Right lung (tissue), 5 donors: ENCODE measurements around the gene TCF4. TPM values are rescaled to one million over a fixed set of nuclear protein-coding genes. Genes with fewer than 3 reads are reported as not detected.

Experiments used
- DNase-seq, 2 donors: peaks; one replicate each; pipeline ENCODE4 v3.0.0-alpha.2; 2013
- polyA plus RNA-seq, 5 donors: library from polyadenylated mRNA; unstranded; fragments of 120-200 nt; gene quantifications; one replicate each; pipeline versions ENCODE4 v1.2.1 to v1.2.3, GENCODE V29; 2013; ENCODE audit warnings: inconsistent platforms in 1 of 5, low replicate concordance in 1 of 5; ENCODE audit not compliant: insufficient read length in 5 of 5, insufficient read depth in 1 of 5

The TCF4 gene
- polyA plus RNA-seq, 5 donors = 69.0 to 163 (median 139) TPM

DNA sequence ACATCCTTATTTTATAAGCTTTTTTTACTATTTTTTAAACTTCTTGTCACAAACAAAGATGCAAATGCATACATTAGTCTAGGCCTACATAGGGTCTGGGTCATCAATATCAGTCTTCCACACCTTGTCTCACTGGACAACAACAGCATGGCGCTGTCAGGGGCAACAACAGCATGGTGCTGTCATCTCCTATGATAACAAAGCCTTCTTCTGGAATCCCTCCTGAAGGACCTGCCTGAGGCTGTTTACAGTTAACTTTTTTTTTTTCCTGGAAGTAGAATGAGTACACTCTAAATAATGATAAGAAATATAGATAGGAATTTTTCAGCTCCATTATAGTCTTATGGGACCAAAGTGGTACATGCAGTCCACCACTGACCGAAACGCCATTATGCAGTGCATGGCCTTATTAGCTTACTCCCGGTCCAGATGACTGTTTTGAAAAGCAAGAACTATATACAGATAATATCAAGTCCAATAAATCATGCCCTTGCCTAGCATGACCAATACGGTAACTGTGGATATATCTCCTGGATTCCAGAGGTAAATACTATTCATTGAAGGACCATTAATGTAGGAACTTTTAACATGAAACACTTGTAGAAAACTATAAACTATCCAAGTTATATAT, 38.4 kb downstream of the TCF4 start:
- DNase-seq = no peak

DNA sequence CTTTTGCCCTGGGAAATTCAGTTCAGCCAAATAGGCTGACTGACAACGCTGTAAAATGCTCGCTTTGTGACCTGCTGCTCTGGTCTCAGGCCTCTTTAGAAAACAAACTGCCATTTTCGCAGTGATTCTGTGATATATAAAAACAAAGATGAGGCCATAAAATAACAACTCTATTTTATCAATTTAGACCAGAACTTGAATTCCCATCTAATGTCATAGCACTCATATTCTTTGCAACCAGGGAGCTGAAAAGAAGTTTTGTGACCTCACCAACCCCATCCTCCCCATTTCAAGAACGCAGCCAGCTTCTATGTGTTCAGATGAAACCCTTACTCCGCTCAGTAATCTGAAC, 40.3 kb downstream of the TCF4 start:
- no peak for DNase-seq

DNA sequence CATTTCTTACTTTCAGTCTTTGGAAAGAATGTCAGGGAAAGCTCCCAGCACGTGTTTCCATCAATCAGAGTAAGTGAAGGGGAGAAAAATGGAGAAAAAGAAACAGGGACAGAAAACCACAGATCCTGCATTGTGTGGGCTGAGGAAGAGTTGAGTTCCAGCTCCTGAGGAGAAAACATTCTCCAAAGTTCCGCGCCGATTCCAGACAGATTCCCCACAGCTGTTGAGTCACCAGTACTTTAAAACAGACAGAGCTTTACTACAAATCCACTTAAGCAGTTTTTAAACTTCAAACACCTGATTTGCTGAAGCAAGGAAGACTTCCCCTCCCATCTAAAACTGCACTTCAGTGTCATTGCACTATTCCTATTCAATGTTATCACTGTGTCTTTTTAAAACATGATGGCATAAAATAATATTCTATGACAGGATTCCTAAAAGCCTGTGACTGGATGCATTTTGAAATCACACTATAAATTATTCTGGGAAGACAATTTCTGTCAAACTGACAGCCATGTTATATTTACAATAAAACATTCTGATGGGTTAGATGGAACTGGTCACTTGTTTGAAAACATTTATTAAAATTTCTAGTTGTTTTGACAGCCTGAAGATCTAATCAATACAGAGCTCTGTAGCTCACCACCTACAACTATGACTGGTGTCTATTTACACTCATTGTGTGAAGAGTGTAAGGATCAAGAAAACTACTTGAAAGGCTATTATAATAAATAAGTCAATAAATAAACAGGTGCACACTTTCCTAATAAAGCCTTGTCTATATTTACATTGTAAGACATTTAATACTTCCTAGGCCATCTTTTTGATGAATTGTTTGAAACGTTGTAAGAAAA, 40.9 kb downstream of the TCF4 start:
- DNase-seq = no peak

DNA sequence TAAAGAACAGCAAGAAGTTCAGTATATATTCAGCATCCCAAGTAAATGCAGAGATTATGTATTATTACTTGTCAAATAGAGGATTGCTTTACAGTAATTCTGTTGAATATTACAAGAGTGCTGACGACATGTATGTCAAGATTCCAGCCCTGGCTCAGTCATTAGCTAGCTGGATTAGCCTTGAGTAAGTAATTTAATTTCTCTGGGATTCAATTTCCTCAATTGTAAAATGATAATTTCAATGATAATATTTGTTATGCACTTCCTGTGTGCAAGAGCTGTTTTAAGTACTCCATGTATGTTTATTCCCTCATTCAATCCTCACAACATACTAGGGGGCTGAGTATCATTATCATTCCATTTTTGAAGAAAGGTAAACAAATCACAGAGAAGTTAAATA, 44.0 kb downstream of the TCF4 start:
- DNase-seq = no peak

- DNase-seq = no peak
These were observed 44.8 kb downstream of the TCF4 start for GRCh38 chr18:55543130-55543704.

GRCh38 chr18:55541571-55541970, 46.4 kb downstream of the TCF4 start:
- DNase-seq = no peak

DNA sequence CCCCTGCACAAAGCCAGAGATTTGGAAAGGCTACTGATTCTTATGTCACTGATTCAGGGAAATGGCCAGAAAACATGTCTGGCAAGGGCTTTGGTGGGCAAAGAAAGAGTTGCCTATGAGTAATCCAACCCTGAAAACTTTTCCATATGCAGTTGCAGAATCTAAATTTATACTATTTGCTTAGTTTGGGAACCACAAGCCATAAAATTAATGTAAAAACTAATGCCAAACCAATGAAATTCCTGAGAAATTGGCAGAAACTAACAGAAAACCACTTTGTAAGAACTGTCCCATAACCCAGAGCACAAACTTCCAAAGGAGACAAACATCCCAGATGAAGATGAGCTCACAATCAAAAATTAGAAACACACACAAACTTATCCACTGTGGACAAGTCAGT, 48.8 kb downstream of the TCF4 start:
- no peak for DNase-seq

- no peak for DNase-seq
These were observed 53.0 kb downstream of the TCF4 start for GRCh38 chr18:55534996-55535395.

GRCh38 chr18:55534547-55534946, 53.4 kb downstream of the TCF4 start:
- no peak for DNase-seq

- DNase-seq = no peak
These were observed 57.8 kb downstream of the TCF4 start for GRCh38 chr18:55530166-55530565.

GRCh38 chr18:55529581-55529980, 58.4 kb downstream of the TCF4 start:
- no peak for DNase-seq

- DNase-seq = no peak
These were observed 62.1 kb downstream of the TCF4 start for GRCh38 chr18:55525845-55526244.

DNA sequence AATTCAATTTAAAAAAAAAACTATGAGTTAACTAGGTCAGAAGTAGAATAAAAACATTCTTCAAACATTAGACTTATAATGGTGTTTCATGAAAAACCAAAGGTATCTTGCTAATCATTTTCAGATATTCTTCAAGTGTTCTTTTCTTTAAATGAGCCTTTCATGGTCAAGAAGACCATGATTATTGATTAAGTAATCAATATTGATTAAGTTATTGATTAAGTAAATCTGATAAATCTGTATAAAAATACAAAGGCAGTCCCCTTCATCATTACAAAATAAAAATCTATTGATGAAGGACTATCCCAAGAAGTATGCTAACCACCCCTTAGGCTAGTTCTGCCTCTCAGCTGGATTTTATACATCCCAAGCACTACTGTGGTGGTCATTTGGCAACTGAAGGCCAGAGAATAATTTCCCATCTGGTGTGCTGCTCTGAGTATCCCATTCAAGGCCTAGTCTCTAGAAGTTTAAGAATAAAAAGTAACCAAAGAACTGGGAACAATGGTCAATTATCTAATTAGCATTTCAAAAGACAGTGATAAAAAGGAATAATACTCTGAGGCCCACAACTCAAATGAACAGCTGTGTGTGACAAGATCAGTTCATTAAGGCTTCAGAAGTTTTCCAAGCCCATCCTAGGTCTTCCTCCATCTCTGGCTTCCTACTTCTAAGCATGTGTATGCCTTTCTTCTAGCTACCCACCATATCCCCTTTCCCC, 63.5 kb downstream of the TCF4 start:
- DNase-seq = no peak

- peak in 1 of 2 donors; percentile 13 for DNase-seq
These were observed 65.0 kb downstream of the TCF4 start for GRCh38 chr18:55523001-55523400.

GRCh38 chr18:55522011-55522410, 66.0 kb downstream of the TCF4 start:
- DNase-seq = no peak

DNA sequence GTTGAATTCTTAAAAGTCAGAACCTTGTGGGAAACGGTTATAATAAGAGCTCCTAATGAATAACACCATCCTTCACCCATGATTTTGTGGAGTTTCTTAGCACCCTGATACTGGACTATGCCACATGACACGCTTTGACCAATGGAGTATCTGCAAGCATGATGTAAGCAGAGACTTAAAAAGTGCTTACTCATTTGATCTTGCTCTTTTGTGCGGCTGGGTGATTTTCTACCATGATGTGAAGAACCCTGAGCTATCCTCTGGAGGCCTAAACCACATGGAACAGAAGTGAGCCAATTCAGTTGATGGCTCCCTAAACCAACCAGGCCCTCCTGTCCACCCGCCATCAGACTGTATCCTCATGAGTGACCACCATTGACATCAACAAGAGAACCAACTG, 70.9 kb downstream of the TCF4 start:
- no peak for DNase-seq

GRCh38 chr18:55515941-55516710, 71.9 kb downstream of the TCF4 start:
- no peak for DNase-seq

GRCh38 chr18:55515214-55515613, 72.8 kb downstream of the TCF4 start:
- DNase-seq = peak in 1 of 2 donors; percentile 54

GRCh38 chr18:55513161-55513560, 74.8 kb downstream of the TCF4 start:
- no peak for DNase-seq

DNA sequence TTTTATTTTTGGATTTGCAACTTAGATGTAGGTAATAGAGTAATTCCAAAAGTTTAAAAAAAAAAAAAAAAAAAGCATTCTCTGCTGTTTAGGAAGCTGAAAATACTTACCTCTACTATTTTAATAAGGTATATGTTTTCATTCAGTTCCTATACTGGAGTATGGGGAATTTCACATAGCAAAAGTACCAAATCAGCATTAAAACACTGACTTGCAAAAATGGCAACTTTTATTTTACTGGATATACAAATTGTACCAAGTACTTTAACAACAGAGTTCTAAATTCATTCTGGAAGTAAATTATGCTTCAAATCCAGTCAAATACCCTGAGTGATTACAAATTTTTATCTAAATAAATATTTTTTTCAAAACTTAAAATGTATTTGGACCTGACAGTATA, 76.7 kb downstream of the TCF4 start:
- no peak for DNase-seq

GRCh38 chr18:55510809-55511208, 77.2 kb downstream of the TCF4 start:
- peak; percentile 46 to 57 for DNase-seq
